Measurements from ENCODE around the gene HABP2.

Gene HABP2

GRCh38 chr10:113552014-113552413, 839 bp upstream of the HABP2 start:
- CTCF ChIA-PET: no interaction called here
- Histone ChIP-seq H3K4me1 (ENCODE audit: control insufficient read depth, insufficient read depth, low read length) (no peaks in the 10 kb centered on the region), H3K27ac (ENCODE audit: extremely low read depth, low read depth, low read length) (no peak overlapping the region), H3K9me3 (ENCODE audit: control insufficient read depth, insufficient read depth, low read depth, low read length) (no peaks in the 10 kb centered on the region), H3K36me3 (ENCODE audit: control insufficient read depth in 2 of 2, insufficient read depth in 1 of 2, low read length in 2 of 2) (no peaks in the 10 kb centered on the region), H3K4me3 (ENCODE audit: low read depth, low read length) (no peak overlapping the region)
- no peak for TF ChIP-seq EGR2 (tag by site-specific recombination; IDR thresholded peaks at IDR 0.05; ENCODE audit: low read depth)
- no peak for TF ChIP-seq GLI2 (tag by site-specific recombination; IDR thresholded peaks at IDR 0.05; ENCODE audit: borderline replicate concordance, low read depth)
- TF ChIP-seq TCF7L2 (IDR thresholded peaks at IDR 0.05; ENCODE audit: borderline replicate concordance, low read depth, low read length): no peak
- TF ChIP-seq ZNF394 (tag by site-specific recombination; IDR thresholded peaks at IDR 0.05; ENCODE audit: borderline replicate concordance): no peak
- TF ChIP-seq ZNF48 (tag by site-specific recombination; IDR thresholded peaks at IDR 0.05): no peak
- TF ChIP-seq ZNF23 (tag by site-specific recombination; IDR thresholded peaks at IDR 0.05; ENCODE audit: borderline replicate concordance): no peak
- POLR2A ChIA-PET: no interaction called here

GRCh38 chr10:113553149-113553548, 296 bp downstream of the HABP2 start:
- CTCF ChIA-PET: interaction anchor here (0.6 to 1.8 kb wide), 3 partner anchors 10 to 480 kb away, joined by 3 to 11 read pairs (median 3); no protein-coding TSS in a partner anchor
- no peak overlapping the region for H3K27ac ChIP-seq (ENCODE audit: extremely low read depth, low read depth, low read length)
- no peak for TF ChIP-seq ZNF211 (tag by site-specific recombination; IDR thresholded peaks at IDR 0.05; ENCODE audit: low read depth)
- TF ChIP-seq TCF7L2 (IDR thresholded peaks at IDR 0.05; ENCODE audit: borderline replicate concordance, low read depth, low read length): no peak
- no peak for TF ChIP-seq ZNF132 (tag by site-specific recombination; IDR thresholded peaks at IDR 0.05; ENCODE audit: borderline replicate concordance)
- no peak for TF ChIP-seq MZF1 (tag by site-specific recombination; IDR thresholded peaks at IDR 0.05; ENCODE audit: borderline replicate concordance)
- TF ChIP-seq ZNF148 (tag by site-specific recombination; IDR thresholded peaks at IDR 0.05; ENCODE audit: borderline replicate concordance): no peak
- TF ChIP-seq SP3 (tag by site-specific recombination; IDR thresholded peaks at IDR 0.05): no peak
- H3K9me3 ChIP-seq (ENCODE audit: control insufficient read depth, insufficient read depth, low read depth, low read length): no peaks in the 10 kb centered on the region
- H3K36me3 ChIP-seq (ENCODE audit: control insufficient read depth in 2 of 2, insufficient read depth in 1 of 2, low read length in 2 of 2): no peaks in the 10 kb centered on the region
- POLR2A ChIA-PET: interaction anchor here (0.6 kb wide), 1 partner anchor 27 kb away, joined by 3 read pairs; no protein-coding TSS in a partner anchor
- H3K4me1 ChIP-seq (ENCODE audit: control insufficient read depth, insufficient read depth, low read length): no peaks in the 10 kb centered on the region
- H3K4me3 ChIP-seq (ENCODE audit: low read depth, low read length): no peak overlapping the region

DNA sequence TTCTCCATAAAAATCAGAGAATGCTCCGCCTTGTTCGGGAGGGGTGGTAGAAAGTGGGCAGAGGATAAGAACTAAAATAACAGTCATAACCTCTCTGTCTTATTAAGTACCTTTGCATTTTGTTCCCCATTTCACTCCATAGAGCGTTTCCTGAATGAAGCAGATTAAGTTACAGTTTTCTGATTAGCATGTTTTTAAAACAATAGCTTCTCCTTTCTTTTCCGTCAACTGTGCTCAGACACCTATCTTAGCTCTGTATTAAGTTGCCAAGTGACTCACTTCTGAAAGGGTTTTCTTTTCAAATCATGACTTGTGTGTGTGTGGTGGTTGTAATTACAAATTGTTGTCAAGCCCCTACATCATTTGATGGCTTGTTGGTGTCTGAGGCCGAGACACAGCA, 1.4 kb downstream of the HABP2 start:
- H3K4me3 ChIP-seq (ENCODE audit: low read depth, low read length): no peak overlapping the region
- CTCF ChIA-PET: interaction anchor here (1.8 kb wide), 1 partner anchor 9 kb away, joined by 11 read pairs; no protein-coding TSS in a partner anchor
- POLR2A ChIA-PET: no interaction called here
- no peaks in the 10 kb centered on the region for H3K9me3 ChIP-seq (ENCODE audit: control insufficient read depth, insufficient read depth, low read depth, low read length)
- no peak overlapping the region for H3K27ac ChIP-seq (ENCODE audit: extremely low read depth, low read depth, low read length)
- H3K4me1 ChIP-seq (ENCODE audit: control insufficient read depth, insufficient read depth, low read length): no peaks in the 10 kb centered on the region
- H3K36me3 ChIP-seq (ENCODE audit: control insufficient read depth in 2 of 2, insufficient read depth in 1 of 2, low read length in 2 of 2): no peaks in the 10 kb centered on the region
- TF ChIP-seq ZNF157 (tag by site-specific recombination; IDR thresholded peaks at IDR 0.05) (no peak), KLF17 (tag by site-specific recombination; IDR thresholded peaks at IDR 0.05) (no peak), ZNF660 (tag by site-specific recombination; IDR thresholded peaks at IDR 0.05) (no peak), ZBTB21 (tag by site-specific recombination; IDR thresholded peaks at IDR 0.05) (no peak), ZNF530 (tag by site-specific recombination; IDR thresholded peaks at IDR 0.05; ENCODE audit: low read depth) (no peak), EGR2 (tag by site-specific recombination; IDR thresholded peaks at IDR 0.05; ENCODE audit: low read depth) (no peak), ZBTB8A (tag by site-specific recombination; IDR thresholded peaks at IDR 0.05) (no peak), ZNF777 (tag by site-specific recombination; IDR thresholded peaks at IDR 0.05; ENCODE audit: borderline replicate concordance) (no peak)
- TF ChIP-seq, protein P1, sequence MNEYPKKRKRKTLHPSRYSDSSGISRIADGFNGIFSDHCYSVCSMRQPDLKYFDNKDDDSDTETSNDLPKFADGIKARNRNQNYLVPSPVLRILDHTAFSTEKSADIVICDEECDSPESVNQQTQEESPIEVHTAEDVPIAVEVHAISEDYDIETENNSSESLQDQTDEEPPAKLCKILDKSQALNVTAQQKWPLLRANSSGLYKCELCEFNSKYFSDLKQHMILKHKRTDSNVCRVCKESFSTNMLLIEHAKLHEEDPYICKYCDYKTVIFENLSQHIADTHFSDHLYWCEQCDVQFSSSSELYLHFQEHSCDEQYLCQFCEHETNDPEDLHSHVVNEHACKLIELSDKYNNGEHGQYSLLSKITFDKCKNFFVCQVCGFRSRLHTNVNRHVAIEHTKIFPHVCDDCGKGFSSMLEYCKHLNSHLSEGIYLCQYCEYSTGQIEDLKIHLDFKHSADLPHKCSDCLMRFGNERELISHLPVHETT (tag by site-specific recombination; IDR thresholded peaks at IDR 0.05): no peak
- TF ChIP-seq, protein P2, sequence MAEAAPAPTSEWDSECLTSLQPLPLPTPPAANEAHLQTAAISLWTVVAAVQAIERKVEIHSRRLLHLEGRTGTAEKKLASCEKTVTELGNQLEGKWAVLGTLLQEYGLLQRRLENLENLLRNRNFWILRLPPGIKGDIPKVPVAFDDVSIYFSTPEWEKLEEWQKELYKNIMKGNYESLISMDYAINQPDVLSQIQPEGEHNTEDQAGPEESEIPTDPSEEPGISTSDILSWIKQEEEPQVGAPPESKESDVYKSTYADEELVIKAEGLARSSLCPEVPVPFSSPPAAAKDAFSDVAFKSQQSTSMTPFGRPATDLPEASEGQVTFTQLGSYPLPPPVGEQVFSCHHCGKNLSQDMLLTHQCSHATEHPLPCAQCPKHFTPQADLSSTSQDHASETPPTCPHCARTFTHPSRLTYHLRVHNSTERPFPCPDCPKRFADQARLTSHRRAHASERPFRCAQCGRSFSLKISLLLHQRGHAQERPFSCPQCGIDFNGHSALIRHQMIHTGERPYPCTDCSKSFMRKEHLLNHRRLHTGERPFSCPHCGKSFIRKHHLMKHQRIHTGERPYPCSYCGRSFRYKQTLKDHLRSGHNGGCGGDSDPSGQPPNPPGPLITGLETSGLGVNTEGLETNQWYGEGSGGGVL (tag by site-specific recombination; IDR thresholded peaks at IDR 0.05): no peak
- TF ChIP-seq, protein P3, sequence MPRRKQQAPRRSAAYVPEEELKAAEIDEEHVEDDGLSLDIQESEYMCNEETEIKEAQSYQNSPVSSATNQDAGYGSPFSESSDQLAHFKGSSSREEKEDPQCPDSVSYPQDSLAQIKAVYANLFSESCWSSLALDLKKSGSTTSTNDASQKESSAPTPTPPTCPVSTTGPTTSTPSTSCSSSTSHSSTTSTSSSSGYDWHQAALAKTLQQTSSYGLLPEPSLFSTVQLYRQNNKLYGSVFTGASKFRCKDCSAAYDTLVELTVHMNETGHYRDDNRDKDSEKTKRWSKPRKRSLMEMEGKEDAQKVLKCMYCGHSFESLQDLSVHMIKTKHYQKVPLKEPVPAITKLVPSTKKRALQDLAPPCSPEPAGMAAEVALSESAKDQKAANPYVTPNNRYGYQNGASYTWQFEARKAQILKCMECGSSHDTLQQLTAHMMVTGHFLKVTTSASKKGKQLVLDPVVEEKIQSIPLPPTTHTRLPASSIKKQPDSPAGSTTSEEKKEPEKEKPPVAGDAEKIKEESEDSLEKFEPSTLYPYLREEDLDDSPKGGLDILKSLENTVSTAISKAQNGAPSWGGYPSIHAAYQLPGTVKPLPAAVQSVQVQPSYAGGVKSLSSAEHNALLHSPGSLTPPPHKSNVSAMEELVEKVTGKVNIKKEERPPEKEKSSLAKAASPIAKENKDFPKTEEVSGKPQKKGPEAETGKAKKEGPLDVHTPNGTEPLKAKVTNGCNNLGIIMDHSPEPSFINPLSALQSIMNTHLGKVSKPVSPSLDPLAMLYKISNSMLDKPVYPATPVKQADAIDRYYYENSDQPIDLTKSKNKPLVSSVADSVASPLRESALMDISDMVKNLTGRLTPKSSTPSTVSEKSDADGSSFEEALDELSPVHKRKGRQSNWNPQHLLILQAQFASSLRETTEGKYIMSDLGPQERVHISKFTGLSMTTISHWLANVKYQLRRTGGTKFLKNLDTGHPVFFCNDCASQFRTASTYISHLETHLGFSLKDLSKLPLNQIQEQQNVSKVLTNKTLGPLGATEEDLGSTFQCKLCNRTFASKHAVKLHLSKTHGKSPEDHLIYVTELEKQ (tag by site-specific recombination; IDR thresholded peaks at IDR 0.05; ENCODE audit: borderline replicate concordance): no peak

Measured in HEK293 (cell line).